A549 treated with AZD9567 at 1 μM for 4 hours (cell line): ENCODE results near the gene PPP1R12C. TPM values are rescaled to one million over a fixed set of nuclear protein-coding genes. Genes with fewer than 3 reads are reported as not detected.

Experiments used
- total RNA-seq: library from RNA; stranded (reverse); fragments of 200-300 nt; extraction: Qiagen RNA extraction; gene quantifications from 5 replicates; pipeline ENCODE4 v1.2.3, GENCODE V29; 2022; ENCODE audit not compliant: insufficient read depth

PPP1R12C gene
- 47.3 to 102 TPM (median 98.9 TPM) in 5 replicates for total RNA-seq

DNA sequence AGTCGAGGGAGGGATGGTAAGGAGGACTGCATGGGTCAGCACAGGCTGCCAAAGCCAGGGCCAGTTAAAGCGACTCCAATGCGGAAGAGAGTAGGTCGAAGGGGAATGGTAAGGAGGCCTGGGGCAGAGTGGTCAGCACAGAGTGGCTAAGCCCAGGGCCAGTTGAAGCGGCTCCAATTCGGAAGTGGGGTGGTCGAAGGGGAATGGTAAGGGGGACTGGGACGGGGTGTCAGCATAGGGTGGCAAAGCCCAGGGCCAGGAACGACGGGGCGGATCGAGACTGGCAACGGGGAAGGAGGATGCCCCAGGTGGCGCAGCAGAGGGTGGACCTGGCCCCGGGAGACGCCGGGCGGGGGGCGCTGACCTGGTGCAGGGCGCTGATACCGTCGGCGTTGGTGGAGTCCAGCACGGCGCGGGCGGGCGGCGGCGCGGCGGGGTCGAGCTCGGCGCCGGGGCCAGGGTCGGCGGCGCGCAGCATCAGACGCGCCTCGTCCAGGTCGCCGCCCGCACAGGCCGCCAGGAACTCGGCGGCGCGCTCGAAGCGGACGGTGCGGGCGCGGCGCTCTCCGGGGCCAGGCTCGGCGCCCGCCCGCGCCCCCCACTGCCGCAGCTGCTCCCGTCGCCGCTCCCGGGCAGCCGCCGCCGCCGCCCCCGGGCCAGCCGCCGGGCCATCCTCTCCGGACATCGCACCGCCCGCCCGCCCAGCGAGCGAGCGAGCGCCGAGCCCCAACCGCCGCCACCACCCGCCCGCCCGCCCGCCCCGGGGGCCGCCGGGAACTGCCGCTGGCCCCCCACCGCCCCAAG, at the start of gene PPP1R12C:
Gene PPP1R12C (minus strand): TSS at position 779 of the 804 bp plus-strand sequence. CDS start 94 bp downstream, at position 685.

DNA sequence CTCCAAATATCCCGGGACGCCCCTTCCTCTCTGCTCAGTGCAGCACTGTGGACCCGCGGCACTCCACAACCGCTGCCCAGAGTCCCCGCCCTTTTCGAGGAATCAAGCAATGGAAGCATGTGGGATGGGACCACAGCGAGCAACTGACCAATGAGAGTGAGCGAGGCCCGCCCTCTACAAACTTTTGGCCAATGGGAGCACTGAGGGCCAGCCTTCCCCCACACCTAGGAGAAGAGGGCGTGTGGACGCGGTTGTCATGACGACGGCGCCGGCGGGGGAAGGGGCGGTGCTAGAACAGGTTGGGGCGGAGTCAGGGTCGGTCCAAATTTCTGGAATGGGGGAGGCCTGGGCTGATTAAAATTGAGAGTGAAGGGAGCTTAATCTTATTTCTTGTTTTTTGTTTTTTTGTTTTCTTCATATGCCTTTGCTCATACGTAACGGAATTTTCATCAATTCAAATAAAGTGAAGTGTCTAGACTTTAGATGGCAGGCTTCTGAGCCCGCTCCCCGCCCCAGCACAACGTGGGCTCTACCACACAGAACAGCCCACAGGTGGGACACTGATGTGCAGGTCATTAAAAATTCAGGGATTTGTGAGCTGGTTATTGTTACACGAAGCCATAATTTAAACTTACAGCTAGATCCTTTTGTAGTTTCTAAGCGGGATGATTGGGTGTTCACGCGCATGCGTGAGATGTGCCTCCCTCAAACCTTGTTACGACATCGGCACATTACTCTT, 49.3 kb upstream of the PPP1R12C start, which contains the start of gene DNAAF3:
Gene DNAAF3 (minus strand): TSS at position 84 of the 739 bp plus-strand sequence. CDS start 200 bp downstream, outside the sequence.

GRCh38 chr19:55157064-55157908, 39.8 kb upstream of the PPP1R12C start, which contains the start of gene TNNI3:
TNNI3 (minus strand) TSS chr19:55157732; CDS start chr19:55157589, 143 bp downstream.

DNA sequence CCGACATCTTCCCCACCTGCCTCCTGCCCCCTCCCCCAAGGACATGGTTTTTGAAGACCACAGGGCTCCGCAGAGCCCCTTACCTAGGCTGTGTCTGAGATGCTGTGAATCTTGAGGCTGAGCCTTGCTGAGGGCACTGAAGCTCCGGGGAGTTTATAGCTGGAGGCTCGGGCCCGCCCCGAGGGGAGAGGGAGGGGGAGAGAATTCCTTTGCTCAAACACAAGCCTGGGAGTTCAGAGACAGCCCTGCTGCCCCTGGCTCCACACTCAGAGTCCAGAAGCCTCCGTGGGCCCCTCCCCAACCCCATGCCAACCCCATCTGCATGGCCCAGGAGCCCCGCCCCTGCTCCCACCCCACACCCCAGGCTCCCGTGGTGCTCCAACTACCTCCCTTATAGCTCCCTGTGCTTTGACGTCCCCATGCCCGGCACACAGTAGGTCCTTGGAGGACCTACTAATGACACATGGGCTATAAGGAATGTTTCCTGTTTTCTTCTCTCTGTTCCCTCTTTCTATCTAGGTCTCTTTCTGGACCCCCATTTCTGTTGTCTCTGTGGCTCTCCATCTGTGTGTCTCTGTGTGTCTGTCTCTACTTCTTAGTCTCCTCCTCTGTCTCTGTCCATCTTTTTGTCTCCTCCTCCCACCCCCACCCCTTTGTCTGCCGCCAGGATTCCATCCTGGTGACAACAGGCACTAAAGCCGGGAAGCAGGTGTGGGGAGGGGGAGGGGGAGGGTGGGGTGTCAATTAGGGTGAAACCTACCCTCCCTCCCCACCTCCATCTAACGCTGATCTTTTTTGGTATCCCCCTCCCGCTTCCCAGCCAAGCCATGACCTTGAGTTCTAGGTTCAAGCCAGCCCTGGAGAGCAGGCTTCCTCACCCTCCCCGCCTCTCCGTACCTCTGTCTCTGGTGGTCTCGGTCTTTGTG, 31.9 kb upstream of the PPP1R12C start, which contains the start of gene TNNT1:
Gene TNNT1 (minus strand): TSS at position 129 of the 926 bp plus-strand sequence. CDS start 2,049 bp downstream, outside the sequence.

DNA sequence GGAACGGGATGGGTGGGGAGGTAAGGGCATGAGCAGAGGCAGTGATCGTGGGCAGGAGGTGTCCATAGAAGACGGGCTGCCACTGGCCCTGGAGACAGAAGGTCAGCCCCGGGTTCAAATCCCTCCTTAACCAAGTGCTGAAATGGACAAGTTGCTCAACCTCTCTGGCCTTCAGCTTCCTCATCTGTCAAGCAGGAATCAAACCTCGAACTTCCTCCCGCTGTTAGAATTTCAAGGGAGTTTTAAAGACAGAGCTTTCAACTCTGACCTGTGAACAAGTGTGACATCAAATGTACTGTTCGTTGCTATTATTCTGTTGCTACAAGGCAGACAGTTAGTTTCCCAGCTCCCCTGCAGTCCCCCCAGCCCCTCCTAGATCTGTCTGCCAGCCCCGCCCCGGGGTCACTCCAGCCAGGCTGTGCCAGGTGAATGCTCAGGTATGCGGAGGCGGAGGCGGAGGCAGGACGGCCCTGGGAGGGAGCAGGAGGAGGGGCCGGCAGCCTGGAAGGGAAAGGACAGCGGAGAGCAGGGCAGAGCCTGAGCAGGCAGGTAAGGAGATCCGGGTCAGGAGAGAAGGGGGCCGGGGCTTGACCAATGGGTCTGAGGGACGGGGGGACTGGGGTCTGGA, 42.0 kb downstream of the PPP1R12C start, which contains the start of gene EPS8L1:
Gene EPS8L1 (plus strand): TSS at position 499 of the 628 bp plus-strand sequence. CDS start 576 bp downstream, outside the sequence.

DNA sequence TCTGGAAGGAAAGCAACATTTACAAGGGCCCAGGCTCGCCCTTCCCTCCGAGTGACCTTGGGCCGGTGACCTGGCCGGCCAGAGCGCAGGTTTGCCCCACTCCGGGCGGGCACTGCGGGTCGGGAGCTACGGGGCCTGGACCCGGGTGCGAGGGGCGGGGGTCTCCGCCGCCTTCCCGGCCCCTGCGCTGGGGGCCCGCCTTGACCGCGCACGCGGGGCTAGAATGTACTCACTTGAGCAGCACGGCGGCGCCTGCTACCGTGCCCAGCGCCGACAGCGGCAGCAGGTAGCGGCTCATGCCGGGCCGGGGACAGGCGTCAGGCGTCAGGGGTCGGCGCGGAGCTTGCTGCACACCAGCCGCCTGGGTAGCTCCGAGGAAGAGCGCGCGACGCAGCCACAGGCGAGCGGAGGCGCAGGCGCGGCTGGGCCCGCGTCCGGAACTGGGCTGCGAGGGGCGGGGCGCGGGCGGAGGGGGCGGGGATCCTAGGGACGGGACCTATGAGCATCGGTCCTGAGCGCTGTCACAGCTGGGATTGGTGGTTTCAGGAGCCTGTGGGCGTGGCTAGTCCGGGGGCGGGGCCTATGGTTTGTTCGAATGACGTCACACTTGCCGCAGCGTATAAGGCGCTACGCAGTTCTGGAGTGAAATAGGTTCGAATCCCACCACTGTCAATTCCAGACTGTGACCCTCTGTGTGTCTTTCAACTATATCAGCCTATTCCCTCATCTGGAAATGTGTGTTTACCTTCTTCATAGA, 54.5 kb downstream of the PPP1R12C start, which contains the start of gene RDH13:
Gene RDH13 (minus strand): TSS at position 414 of the 757 bp plus-strand sequence. CDS start 116 bp downstream, at position 298.

Other genes with a start within 250 kb of the PPP1R12C start
- not detected in 5 replicates for gene FCAR, start 243.4 kb downstream of the PPP1R12C start, total RNA-seq
- gene NCR1, start 211.5 kb downstream of the PPP1R12C start, total RNA-seq, result not detected in 5 replicates
- 0.03 TPM in 1 of 5 replicates, not detected in the others for gene NLRP7, start 170.1 kb downstream of the PPP1R12C start, total RNA-seq
- gene NLRP2, start 151.3 kb downstream of the PPP1R12C start, total RNA-seq, result 26.2 to 29.9 TPM (median 28.2 TPM) in 5 replicates
- gene GP6, start 79.4 kb downstream of the PPP1R12C start, total RNA-seq, result 0.07 to 0.22 TPM (median 0.15 TPM) in 4 of 5 replicates, not detected in the other
- 16.1 to 23.0 TPM (median 21.7 TPM) in 5 replicates for gene RDH13, start 54.5 kb downstream of the PPP1R12C start, total RNA-seq
- 4.6 to 5.8 TPM (median 4.7 TPM) in 5 replicates for gene EPS8L1, start 41.8 kb downstream of the PPP1R12C start, total RNA-seq
- 88.1 to 142 TPM (median 130 TPM) in 5 replicates for gene TNNT1, start 31.6 kb upstream of the PPP1R12C start, total RNA-seq
- gene TNNI3, start 40.1 kb upstream of the PPP1R12C start, total RNA-seq, result 6.9 to 9.8 TPM (median 7.9 TPM) in 5 replicates
- 5.8 to 9.4 TPM (median 6.7 TPM) in 5 replicates for gene DNAAF3, start 49.0 kb upstream of the PPP1R12C start, total RNA-seq
- 1.8 to 9.1 TPM (median 4.2 TPM) in 5 replicates for gene SYT5, start 62.7 kb upstream of the PPP1R12C start, total RNA-seq
- 2.1 to 3.8 TPM (median 3.1 TPM) in 5 replicates for gene PTPRH, start 91.9 kb upstream of the PPP1R12C start, total RNA-seq
- 5.1 to 6.4 TPM (median 5.7 TPM) in 5 replicates for gene TMEM86B, start 111.1 kb upstream of the PPP1R12C start, total RNA-seq
- 74.7 to 116 TPM (median 115 TPM) in 5 replicates for gene PPP6R1, start 141.4 kb upstream of the PPP1R12C start, total RNA-seq
- 129 to 149 TPM (median 137 TPM) in 5 replicates for gene HSPBP1, start 162.5 kb upstream of the PPP1R12C start, total RNA-seq
- 2.5 to 3.3 TPM (median 3.1 TPM) in 5 replicates for gene BRSK1, start 166.4 kb upstream of the PPP1R12C start, total RNA-seq
- gene TMEM150B, start 207.7 kb upstream of the PPP1R12C start, total RNA-seq, result not detected in 5 replicates
- 3.1 to 8.1 TPM (median 7.0 TPM) in 5 replicates for gene KMT5C, start 222.2 kb upstream of the PPP1R12C start, total RNA-seq
- 0.95 to 1.2 TPM (median 1.0 TPM) in 4 of 5 replicates, not detected in the other for gene COX6B2, start 237.1 kb upstream of the PPP1R12C start, total RNA-seq
- gene GARIN5B, start 245.6 kb upstream of the PPP1R12C start, total RNA-seq, result 0.10 to 0.22 TPM (median 0.16 TPM) in 4 of 5 replicates, not detected in the other